Upper lobe of left lung (tissue), 6 donors: ENCODE results near the gene SCYL3. TPM values are rescaled to one million over a fixed set of nuclear protein-coding genes. Genes with fewer than 3 reads are reported as not detected.
A peak's percentile ranks its signal among the peaks of the same experiment; 100 is the strongest.

ENCODE experiments used
- ATAC-seq, 2 donors: fragments of 200-7000 bp; cut with Tn5 transposase; one replicate each; pipeline ENCODE4 v1.9.1; 2022; ENCODE audit warnings: mild to moderate bottlenecking in 2 of 2, moderate library complexity in 2 of 2; ENCODE audit not compliant: low FRiP score in 2 of 2
- DNase-seq, 2 donors: peaks; one replicate each; pipeline ENCODE4 v3.0.0-alpha.2; 2019 to 2020
- H3K27ac ChIP-seq, 4 donors: fragments of 200-600 bp; sonication (generic); one replicate each; pipeline ENCODE4 v1.5.1; 2016 to 2019
- H3K27me3 ChIP-seq, 4 donors: fragments of 200-600 bp; sonication (generic); one replicate each; pipeline ENCODE4 v1.5.1; 2017 to 2019
- H3K36me3 ChIP-seq, 4 donors: fragments of 200-600 bp; sonication (generic); one replicate each; pipeline ENCODE4 v1.5.1; 2016 to 2019
- H3K4me1 ChIP-seq, 4 donors: fragments of 200-600 bp; sonication (generic); one replicate each; pipeline ENCODE4 v1.5.1; 2018 to 2019
- H3K4me3 ChIP-seq, 4 donors: fragments of 200-600 bp; sonication (generic); one replicate each; pipeline ENCODE4 v1.5.1; 2017 to 2019; ENCODE audit warnings: mild to moderate bottlenecking in 2 of 4, moderate library complexity in 1 of 4
- H3K9me3 ChIP-seq, 4 donors: fragments of 200-600 bp; sonication (generic); one replicate each; pipeline ENCODE4 v1.5.1; 2018 to 2019
- CTCF ChIP-seq, 6 experiments: fragments of 450-650 bp in 4 of 6; fragments of 200-600 bp in 2 of 6; sonication (generic) in 2 of 6; IDR thresholded peaks; one replicate each; pipeline ENCODE4 v1.5.1; 2016 to 2019; ENCODE audit warnings: antibody characterized with exemption in 6 of 6
- EP300 ChIP-seq, 4 donors: sonication (generic); formaldehyde crosslinking; IDR thresholded peaks; one replicate each; pipeline ENCODE4 v1.5.1; 2017; ENCODE audit warnings: antibody characterized with exemption in 4 of 4, control low read depth in 2 of 4
- POLR2A ChIP-seq, 4 donors: fragments of 450-650 bp; IDR thresholded peaks; one replicate each; pipeline ENCODE4 v1.5.1; 2016 to 2017; ENCODE audit warnings: antibody characterized with exemption in 4 of 4, mild to moderate bottlenecking in 2 of 4
- POLR2AphosphoS5 ChIP-seq, 2 donors: sonication (generic); formaldehyde crosslinking; IDR thresholded peaks; one replicate each; pipeline ENCODE4 v1.5.1; 2017; ENCODE audit warnings: antibody characterized with exemption in 2 of 2
- WGBS, 2 donors: methylation state at CpG; one replicate each; pipeline ENCODE4 v1.1.5; 2017 to 2018; 5-methylcytosine and 5-hydroxymethylcytosine counted together
- total RNA-seq, 6 donors: library from RNA; depleted of rRNA in 4 of 6; stranded (reverse); fragments of >200 nt in 4 of 6; gene quantifications; one replicate each; pipeline versions ENCODE4 v1.1.0 to v1.2.1, GENCODE V29; 2016 to 2021
- donor health status: DM: no; HTN: no; CAD: no; lungs with moderate emphysema.
- donor health status: DM: no; HTN: yes; CAD: no; lungs with severe emphysema.

SCYL3 gene
- total RNA-seq, 6 donors from 2014 or later, result 6.4 to 15.1 (median 10.7) TPM

- Histone ChIP-seq H3K36me3 (no peaks in the 10 kb centered on the region), H3K27ac (peak overlapping the region; percentile 98 to 99 (median 99)), H3K27me3 (no peaks in the 10 kb centered on the region), H3K9me3 (no peaks in the 10 kb centered on the region), H3K4me1 (peaks cover 19 to 27% (median 23%) of the 10 kb centered on the region in 4 donors), H3K4me3 (peak overlapping the region in 3 of 4 donors; percentile 80 to 89 (median 88))
- no peak for ATAC-seq
- no peak for DNase-seq
- WGBS, 2 donors, result 37% methylated on average over 15 of the region's 15 CpGs
- TF ChIP-seq CTCF (IDR thresholded peaks at IDR 0.05) (no peak), POLR2AphosphoS5 (IDR thresholded peaks at IDR 0.05) (no peak), POLR2A (IDR thresholded peaks at IDR 0.05) (no peak), EP300 (IDR thresholded peaks at IDR 0.05) (no peak)
Observed at GRCh38 chr1:169894424-169895145, 889 bp upstream of the SCYL3 start.

- peaks cover 2 to 7% (median 5%) of the 10 kb centered on the region in 4 donors for H3K36me3 ChIP-seq
- no peaks in the 10 kb centered on the region for H3K9me3 ChIP-seq
- peak overlapping the region; percentile 98 to 99 (median 99) for H3K27ac ChIP-seq
- TF ChIP-seq POLR2AphosphoS5 (IDR thresholded peaks at IDR 0.05) (no peak), POLR2A (IDR thresholded peaks at IDR 0.05) (peak in 2 of 4 donors; percentile 26 to 76), EP300 (IDR thresholded peaks at IDR 0.05) (no peak), CTCF (IDR thresholded peaks at IDR 0.05) (no peak)
- DNase-seq (no peak), ATAC-seq (peak in 1 of 2 donors; percentile 25)
- peaks cover 19 to 27% (median 23%) of the 10 kb centered on the region in 4 donors for H3K4me1 ChIP-seq
- 1 to 2% methylated on average over 10 to 34 of the region's 51 CpGs for WGBS, 2 donors
- H3K4me3 ChIP-seq, result peak overlapping the region; percentile 80 to 96 (median 88)
- no peaks in the 10 kb centered on the region for H3K27me3 ChIP-seq
Observed at GRCh38 chr1:169892927-169893644, 610 bp downstream of the SCYL3 start.

DNA sequence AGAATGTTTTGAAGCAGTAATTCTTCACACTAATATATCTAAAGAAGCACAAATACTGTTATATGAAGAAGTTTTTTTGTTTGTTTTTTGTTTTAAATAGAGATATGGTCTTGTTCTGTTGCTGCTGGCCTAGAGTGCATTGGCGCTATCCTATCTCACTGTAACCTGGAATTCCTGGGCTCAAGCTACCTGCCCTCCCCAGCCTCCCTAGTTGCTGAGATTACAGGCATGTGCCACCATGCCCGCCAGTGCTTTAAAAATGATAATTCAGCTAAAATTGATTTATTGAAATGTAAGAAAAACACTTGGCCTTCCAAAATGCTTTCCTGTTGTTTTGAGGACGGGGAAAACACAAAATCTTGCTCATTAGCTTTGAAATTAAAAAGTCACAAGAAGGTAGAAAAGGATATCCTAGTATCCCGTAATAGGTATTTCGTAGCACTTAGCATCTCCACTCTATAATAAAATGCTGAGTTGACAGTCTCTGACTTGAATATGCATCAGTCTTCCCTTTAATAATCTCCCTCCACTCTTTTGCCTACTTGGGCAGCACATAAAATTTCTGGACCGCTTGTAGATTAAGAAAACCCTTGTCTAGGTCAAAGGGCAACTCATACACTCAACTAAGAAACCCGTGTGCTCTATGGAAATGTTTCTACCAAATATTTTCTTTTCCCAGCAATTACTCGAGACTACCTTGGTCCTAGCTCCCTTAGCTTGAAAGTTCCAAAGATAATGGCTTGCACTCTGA, 1.3 kb downstream of the SCYL3 start:
- ATAC-seq, result no peak

DNA sequence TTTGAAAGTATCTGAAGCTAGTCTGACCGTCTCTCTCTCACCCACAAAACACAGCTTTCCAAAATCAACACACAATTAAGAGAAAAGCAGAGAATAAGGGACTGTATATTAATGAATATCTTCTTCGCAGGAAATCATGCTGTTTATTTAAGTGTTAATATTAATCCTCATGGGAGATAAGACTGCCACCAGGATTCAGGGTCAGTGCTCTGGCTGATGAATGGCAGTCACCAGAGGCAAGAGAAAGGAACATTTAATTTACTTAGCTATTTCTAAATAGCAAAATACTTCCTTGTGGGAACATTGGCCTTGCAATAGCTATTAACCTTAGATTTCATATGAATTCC, 2.2 kb downstream of the SCYL3 start:
- peaks cover 4 to 22% (median 12%) of the 10 kb centered on the region in 4 donors for H3K36me3 ChIP-seq
- TF ChIP-seq POLR2AphosphoS5 (IDR thresholded peaks at IDR 0.05), result no peak
- TF ChIP-seq CTCF (IDR thresholded peaks at IDR 0.05), result no peak
- no peak for TF ChIP-seq POLR2A (IDR thresholded peaks at IDR 0.05)
- no peak for TF ChIP-seq EP300 (IDR thresholded peaks at IDR 0.05)
- ATAC-seq, result no peak
- peaks cover 22 to 27% (median 24%) of the 10 kb centered on the region in 4 donors for H3K4me1 ChIP-seq
- WGBS, 2 donors, result 43 to 54% methylated on average over 2 of the region's 2 CpGs
- H3K27ac ChIP-seq, result peak overlapping the region; percentile 38 to 99 (median 60)
- H3K4me3 ChIP-seq, result no peak overlapping the region
- no peaks in the 10 kb centered on the region for H3K9me3 ChIP-seq
- no peaks in the 10 kb centered on the region for H3K27me3 ChIP-seq
- DNase-seq, result no peak

More for the DNA sequence above, 1.3 kb downstream of the SCYL3 start:
- no peaks in the 10 kb centered on the region for H3K9me3 ChIP-seq
- 52 to 53% methylated on average over 8 of the region's 8 CpGs for WGBS, 2 donors
- peak overlapping the region; percentile 98 to 99 (median 99) for H3K27ac ChIP-seq
- peak overlapping the region; percentile 80 to 96 (median 88) for H3K4me3 ChIP-seq
- no peaks in the 10 kb centered on the region for H3K27me3 ChIP-seq
- DNase-seq, result no peak
- H3K36me3 ChIP-seq, result peaks cover 4 to 14% (median 9%) of the 10 kb centered on the region in 4 donors
- peaks cover 22 to 27% (median 24%) of the 10 kb centered on the region in 4 donors for H3K4me1 ChIP-seq
- TF ChIP-seq POLR2AphosphoS5 (IDR thresholded peaks at IDR 0.05), result no peak
- no peak for TF ChIP-seq EP300 (IDR thresholded peaks at IDR 0.05)
- no peak for TF ChIP-seq CTCF (IDR thresholded peaks at IDR 0.05)
- no peak for TF ChIP-seq POLR2A (IDR thresholded peaks at IDR 0.05)
